ENCODE results near the gene PDE4D. TPM values are rescaled to one million over a fixed set of nuclear protein-coding genes. Genes with fewer than 3 reads are reported as not detected.

Gene PDE4D
- total and polyA plus RNA-seq, 2 of the 4 experiments (the other 2 are of a cell fraction) = 1.4 to 7.9 TPM

DNA sequence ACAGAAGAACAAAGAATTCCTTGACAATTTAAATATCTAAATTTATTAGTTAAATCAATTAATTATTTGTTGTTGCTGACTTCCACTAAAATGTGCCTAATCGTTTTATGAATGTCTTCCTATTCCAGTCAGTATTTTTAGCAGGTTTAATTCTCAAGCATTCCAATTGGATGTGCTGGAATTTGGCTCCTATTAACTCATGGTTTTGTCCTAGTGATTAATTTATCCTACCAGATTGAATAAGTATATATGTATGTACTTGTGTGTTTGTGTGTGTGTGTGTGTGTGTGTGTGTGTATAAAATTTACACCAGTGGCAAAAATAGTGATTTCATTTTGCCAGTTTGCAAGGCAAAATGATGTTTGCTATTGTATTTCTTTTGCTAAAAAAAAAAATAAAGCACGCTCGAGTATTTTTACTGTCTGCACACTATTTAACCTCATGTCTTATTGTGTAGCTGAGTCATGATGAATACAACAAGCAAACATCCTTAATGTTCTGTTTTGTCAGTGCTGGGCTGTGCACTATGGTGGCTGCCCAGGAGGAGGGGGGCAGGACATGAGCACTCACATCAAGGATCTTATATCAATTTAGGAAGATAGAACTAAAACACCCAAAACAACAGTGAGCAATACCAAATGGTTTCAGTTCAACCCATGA, 375.5 kb downstream of the PDE4D start:
- Histone ChIP-seq H3K56ac (ENCODE audit: extremely low read depth, insufficient read depth, low read length) (no peak overlapping the region; the same call in 1 of the 2 replicates), H3K18ac (ENCODE audit: low read depth, low read length) (no peak overlapping the region), H4K20me1 (ENCODE audit: insufficient read depth, low read length) (no peaks in the 10 kb centered on the region), H3K9ac (ENCODE audit: low read depth, low read length) (no peak overlapping the region), H2AK5ac (ENCODE audit: low read depth, low read length) (no peak overlapping the region; the same call in 1 of the 2 replicates), H3K4me1 (ENCODE audit: control insufficient read depth, insufficient read depth, low read length) (no peaks in the 10 kb centered on the region), H2BK5ac (ENCODE audit: low read depth, low read length, poor library complexity, severe bottlenecking) (peak overlapping the region; percentile 1), H3K4me2 (ENCODE audit: low read depth, low read length) (no peak overlapping the region), H2BK20ac (ENCODE audit: low read depth, low read length) (peak overlapping the region; percentile 83), H3K9me3 (ENCODE audit: control insufficient read depth, insufficient read depth, low read length) (no peaks in the 10 kb centered on the region), H4K5ac (ENCODE audit: low read depth, low read length) (no peak overlapping the region), H4K91ac (ENCODE audit: insufficient read depth, low read depth, low read length) (peak overlapping the region; percentile 47; the same call in 1 of the 2 replicates), H3K9me1 (ENCODE audit: insufficient read depth, low read length) (peaks cover 4% of the 10 kb centered on the region), H3K27me3 (ENCODE audit: control insufficient read depth, insufficient read depth, low read length) (no peaks in the 10 kb centered on the region), H3K27ac (ENCODE audit: insufficient read depth, low read length) (no peak overlapping the region), H2BK15ac (ENCODE audit: low read depth, low read length) (no peak overlapping the region; the same call in 2 of the 3 replicates), H3K14ac (replicated peaks; ENCODE audit: low read depth, low read length) (peak overlapping the region; percentile 66; the same call in 1 of the 2 replicates), H3K4me3 (ENCODE audit: insufficient read depth, low read depth, low read length) (no peak overlapping the region), H2AK9ac (replicated peaks; ENCODE audit: low read depth, low read length, poor library complexity) (no peak overlapping the region), H3K23ac (ENCODE audit: low read depth, low read length) (peak overlapping the region; percentile 88; the same call in 1 of the 2 replicates), H3K4ac (ENCODE audit: low read depth, low read length) (peak overlapping the region; percentile 73; the same call in 1 of the 2 replicates), H3K36me3 (ENCODE audit: control insufficient read depth, insufficient read depth, low read length) (no peaks in the 10 kb centered on the region), H2BK120ac (ENCODE audit: low read depth, low read length) (no peak overlapping the region; the same call in 1 of the 2 replicates), H2AFZ (replicated peaks; ENCODE audit: low read length, poor library complexity) (peak overlapping the region; percentile 63), H4K8ac (ENCODE audit: low read depth in 2 of 2, low read length in 2 of 2) (peak overlapping the region in 1 of 2 experiments; percentile 77; a peak in 1 of 4 replicates), H3K79me1 (ENCODE audit: low read depth in 1 of 2, low read length in 2 of 2) (no peaks in the 10 kb centered on the region)
- intact Hi-C loops (cut with micrococcal nuclease) (no loop called here), in situ Hi-C loops (cut with MboI; ENCODE audit: low sequenced_read_pairs) (loop anchor here (25.0 kb wide), 2 partner anchors 144 to 269 kb away; no protein-coding TSS in a partner anchor), dilution Hi-C loops (cut with HindIII; ENCODE audit: low sequenced_read_pairs, unreplicated experiment) (no loop called here)
- TF ChIP-seq RAD21 (IDR thresholded peaks at IDR 0.05; ENCODE audit: low read length) = no peak
- TF ChIP-seq NFE2L2 (IDR thresholded peaks at IDR 0.05; ENCODE audit: low read depth, low read length) = peak; percentile 49; the same call in 1 of the 2 replicates
- peak; percentile 48; the same call in 1 of the 2 replicates for ATAC-seq (ENCODE audit: low read depth)
- peak; percentile 62 for DNase-seq
- ChIA-PET CTCF (no interaction called here), POLR2A (ENCODE audit: unreplicated experiment) (no interaction called here)
- BruUV-seq (replicated peaks) = no TSS peak
- no CpG with 5 or more reads among the region's 3 CpGs for WGBS, 2 experiments (ENCODE audit: extremely low coverage in 2 of 2, insufficient read length in 1 of 2)

All from IMR-90 (cell line).